Esophagus squamous epithelium (tissue), 4 donors: ENCODE measurements around the gene MAD1L1.

Experiments used
- POLR2A ChIP-seq, 4 donors: fragments of 450-650 bp; IDR thresholded peaks; one replicate each; pipeline ENCODE4 v1.6.1; 2017; ENCODE audit warnings: antibody characterized with exemption in 4 of 4, mild to moderate bottlenecking in 4 of 4, moderate library complexity in 3 of 4
- TF ChIP-seq, protein P1 (sequence below), 6 experiments: fragments of 450-650 bp in 4 of 6; fragments of 200-600 bp in 2 of 6; sonication (generic) in 2 of 6; IDR thresholded peaks; one replicate each; pipeline ENCODE4 v1.5.1; 2016 to 2019; ENCODE audit warnings: antibody characterized with exemption in 6 of 6, mild to moderate bottlenecking in 4 of 6, moderate library complexity in 4 of 6

DNA sequence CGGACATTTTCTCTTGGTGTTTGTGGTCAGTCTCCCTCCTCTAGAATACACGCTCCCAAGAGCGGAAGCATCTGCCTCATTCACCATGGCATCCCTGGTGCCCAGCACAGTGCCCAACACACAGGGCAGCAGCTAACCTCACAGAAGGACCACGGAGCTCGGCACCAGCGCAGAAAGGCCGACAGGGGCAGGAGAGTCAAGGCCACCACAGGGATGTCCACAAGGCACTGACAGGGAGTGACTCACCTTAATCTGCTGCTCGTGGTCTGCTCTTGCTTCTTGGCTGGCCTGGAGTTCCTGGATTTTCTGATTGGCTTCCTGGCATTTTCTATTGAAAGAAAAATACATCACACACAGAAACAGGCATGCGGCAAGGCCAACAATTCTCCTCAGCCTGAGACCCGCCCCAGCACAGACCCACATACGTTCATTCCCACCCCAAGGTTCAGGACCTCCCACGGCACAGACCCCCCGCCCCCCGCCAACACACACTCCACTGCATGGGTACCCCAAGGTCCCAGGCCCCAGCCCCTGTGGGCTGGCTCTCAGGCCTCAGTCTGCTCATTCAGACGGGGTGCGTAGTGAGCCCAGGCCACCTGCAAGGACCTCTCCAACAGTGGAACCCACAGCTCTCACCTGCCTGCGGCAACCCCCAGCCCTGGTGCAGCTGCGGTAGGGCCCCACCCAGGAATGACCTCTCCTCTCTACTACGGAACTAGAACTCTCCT lies 14.9 kb downstream of the MAD1L1 start:
- TF ChIP-seq, protein P1, sequence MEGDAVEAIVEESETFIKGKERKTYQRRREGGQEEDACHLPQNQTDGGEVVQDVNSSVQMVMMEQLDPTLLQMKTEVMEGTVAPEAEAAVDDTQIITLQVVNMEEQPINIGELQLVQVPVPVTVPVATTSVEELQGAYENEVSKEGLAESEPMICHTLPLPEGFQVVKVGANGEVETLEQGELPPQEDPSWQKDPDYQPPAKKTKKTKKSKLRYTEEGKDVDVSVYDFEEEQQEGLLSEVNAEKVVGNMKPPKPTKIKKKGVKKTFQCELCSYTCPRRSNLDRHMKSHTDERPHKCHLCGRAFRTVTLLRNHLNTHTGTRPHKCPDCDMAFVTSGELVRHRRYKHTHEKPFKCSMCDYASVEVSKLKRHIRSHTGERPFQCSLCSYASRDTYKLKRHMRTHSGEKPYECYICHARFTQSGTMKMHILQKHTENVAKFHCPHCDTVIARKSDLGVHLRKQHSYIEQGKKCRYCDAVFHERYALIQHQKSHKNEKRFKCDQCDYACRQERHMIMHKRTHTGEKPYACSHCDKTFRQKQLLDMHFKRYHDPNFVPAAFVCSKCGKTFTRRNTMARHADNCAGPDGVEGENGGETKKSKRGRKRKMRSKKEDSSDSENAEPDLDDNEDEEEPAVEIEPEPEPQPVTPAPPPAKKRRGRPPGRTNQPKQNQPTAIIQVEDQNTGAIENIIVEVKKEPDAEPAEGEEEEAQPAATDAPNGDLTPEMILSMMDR (IDR thresholded peaks at IDR 0.05) = no peak
- no peak for TF ChIP-seq POLR2A (IDR thresholded peaks at IDR 0.05)
